HL-60/S4 treated with retinoic acid at 250 ng/mL for 4 days and 3 days (cell line): Measurements from ENCODE around the gene SYNDIG1L.

Source experiments
- in situ Hi-C: fragments of 300-500 bp; cut with MboI; formaldehyde crosslinking; loops from 2 replicates; pipeline ENCODE4 v1.7.0; 2022; ENCODE audit warnings: low sequenced_read_pairs

Gene SYNDIG1L

DNA sequence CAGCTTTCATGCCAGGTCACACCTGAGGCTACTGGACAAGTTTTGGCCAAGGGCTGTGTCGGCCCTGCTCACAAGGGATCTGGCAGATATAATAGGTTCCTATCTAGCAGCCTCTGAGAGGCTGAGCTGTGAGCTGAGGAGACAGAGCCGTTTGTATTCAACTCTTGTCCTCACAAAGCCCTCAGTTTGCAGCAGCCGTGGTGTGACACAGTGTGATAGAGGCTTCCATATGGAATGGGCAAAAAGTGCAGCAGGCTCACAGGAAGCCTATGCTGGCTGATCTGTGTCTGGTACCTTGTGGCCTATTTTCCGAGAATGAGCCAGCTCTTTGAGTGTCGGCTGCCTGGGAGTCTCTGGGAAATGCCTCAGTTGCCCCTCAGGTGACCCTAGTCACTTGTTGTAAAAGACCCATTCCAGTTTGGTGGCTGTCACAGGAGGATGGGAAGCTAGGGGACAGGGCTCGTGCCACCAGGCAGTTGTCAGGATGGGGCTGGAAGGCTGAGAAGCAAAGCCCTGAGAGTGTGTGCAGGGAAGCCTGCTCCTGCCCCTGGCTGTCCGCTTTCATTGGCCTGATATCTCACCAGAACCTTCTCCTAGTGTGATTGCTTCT, 61.6 kb downstream of the SYNDIG1L start:
- in situ Hi-C loops = no loop called here

DNA sequence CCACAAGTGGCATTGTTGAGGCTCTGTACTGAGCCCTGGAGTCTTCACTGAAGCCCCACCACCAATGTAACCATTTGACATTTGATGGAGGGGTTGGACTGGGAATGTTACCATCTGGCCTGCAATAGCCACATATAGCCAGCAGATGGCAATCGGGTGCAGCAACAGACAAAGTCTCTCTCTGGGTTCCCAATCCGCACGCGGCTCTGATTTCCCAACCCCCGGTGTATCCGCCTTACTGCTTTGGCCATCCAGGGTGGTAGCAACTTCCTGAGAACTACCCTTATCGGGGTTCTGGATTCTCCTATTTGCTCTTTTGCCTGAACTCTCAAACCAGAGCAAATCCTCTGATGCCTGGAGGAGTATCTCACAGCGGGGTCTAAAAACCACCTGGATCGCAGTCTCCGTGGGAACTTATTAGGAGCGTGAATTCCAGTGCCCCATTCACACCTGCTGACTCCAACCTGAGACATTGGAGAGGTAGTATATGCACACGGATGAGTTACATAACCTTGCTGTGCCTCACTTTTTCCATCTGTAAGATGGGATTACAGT, 63.6 kb downstream of the SYNDIG1L start:
- in situ Hi-C loops = no loop called here

DNA sequence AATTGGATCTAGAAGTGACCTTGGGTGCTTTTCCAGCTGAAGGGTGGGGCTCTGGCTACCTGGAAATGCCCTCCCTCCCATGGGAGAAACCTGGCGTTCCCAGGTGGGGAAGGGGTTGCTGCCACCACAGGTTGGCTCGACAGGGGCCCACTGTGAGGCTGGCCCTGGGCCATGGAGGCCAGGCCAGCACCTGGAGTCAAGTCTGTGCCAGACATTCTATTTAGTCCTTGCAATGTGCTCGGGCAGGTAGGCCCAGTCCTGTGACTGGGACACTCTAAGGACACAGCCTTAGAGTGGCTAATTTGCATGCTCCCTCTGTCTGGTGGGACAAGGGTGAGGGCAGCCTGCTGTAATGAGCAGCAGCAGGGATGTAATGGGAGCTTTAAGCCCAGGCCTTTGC, 65.8 kb downstream of the SYNDIG1L start:
- in situ Hi-C loops = no loop called here

DNA sequence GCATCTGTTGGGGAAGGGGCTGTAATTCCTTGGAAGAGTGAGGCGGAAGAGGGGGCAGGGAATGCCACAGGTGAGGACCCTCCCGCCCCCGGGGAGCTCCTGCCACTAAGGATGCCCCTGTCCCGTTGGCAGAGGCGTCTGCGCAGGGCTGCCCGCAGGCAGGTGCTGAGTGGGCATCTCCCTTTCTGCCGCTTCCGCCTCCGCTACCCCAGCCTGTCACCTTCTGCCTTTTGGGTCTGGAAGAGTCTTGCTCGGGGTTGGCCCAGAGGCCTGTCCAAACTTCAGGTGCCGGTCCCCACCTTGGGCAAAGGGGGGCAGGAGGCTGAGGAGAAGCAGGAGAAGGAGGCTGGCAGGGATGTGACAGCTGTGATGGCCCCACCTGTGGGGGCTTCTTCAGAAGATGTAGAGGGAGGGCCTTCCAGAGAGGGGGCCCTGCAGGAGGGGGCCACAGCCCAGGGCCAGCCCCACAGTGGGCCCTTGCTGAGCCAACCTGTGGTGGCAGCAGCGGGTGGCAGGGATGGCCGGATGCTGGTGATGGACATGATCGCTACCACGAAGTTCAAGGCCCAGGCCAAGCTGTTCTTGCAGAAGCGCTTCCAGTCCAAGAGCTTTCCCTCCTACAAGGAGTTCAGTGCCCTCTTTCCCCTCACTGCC, 67.7 kb downstream of the SYNDIG1L start:
- in situ Hi-C loops = no loop called here

DNA sequence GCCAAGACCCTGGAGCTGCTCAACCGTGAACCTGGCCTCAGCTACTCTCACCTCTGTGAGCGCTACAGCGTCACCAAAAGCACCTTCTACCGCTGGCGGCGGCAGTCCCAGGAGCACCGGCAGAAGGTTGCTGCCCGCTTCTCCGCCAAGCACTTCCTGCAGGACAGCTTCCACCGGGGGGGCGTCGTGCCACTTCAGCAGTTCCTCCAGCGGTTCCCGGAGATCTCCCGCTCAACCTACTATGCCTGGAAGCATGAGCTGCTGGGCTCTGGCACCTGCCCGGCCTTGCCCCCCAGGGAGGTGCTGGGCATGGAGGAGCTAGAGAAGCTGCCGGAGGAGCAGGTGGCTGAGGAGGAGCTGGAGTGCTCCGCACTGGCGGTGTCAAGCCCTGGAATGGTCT, 68.4 kb downstream of the SYNDIG1L start:
- in situ Hi-C loops = no loop called here

DNA sequence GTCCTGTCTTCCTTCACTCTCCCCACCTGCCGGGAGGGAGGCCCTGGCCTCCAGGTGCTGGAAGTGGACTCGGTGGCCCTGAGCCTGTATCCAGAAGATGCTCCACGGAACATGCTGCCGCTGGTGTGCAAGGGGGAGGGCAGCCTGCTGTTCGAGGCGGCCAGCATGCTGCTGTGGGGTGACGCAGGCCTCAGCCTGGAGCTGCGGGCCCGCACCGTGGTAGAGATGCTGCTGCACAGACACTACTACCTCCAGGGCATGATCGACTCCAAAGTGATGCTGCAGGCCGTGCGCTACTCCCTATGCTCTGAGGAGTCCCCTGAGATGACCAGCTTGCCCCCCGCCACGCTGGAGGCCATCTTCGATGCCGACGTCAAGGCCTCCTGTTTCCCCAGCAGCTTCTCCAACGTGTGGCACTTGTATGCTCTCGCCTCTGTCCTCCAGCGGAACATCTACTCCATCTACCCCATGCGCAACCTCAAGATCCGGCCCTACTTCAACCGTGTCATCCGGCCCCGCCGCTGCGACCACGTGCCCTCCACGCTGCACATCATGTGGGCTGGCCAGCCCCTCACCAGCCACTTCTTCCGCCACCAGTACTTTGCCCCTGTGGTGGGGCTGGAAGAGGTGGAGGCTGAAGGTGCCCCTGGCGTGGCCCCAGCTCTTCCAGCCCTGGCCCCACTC, 69.0 kb downstream of the SYNDIG1L start:
- in situ Hi-C loops = no loop called here
